Cardiac fibroblast (primary cell): Measurements from ENCODE around the gene AGO3.
A peak's percentile ranks its signal among the peaks of the same experiment; 100 is the strongest.

ENCODE experiments used
- DNase-seq, 2 donors: peaks; one replicate each; pipeline versions ENCODE4 v3.0.0 to v3.0.0-alpha.2; 2010; ENCODE audit warnings: low read depth in 2 of 2
- H3K4me3 ChIP-seq, 2 donors: replicated peaks in 1 of 2; 1 replicate in 1 of 2; 2 replicates in 1 of 2; pipeline ENCODE4 v1.5.1; 2011; ENCODE audit warnings: low read depth in 2 of 2, low read length in 2 of 2, mild to moderate bottlenecking in 2 of 2, moderate library complexity in 1 of 2
- CTCF ChIP-seq: IDR thresholded peaks from one replicate; pipeline ENCODE4 v1.5.1; 2011; ENCODE audit warnings: low read depth, mild to moderate bottlenecking, low read length, inconsistent platforms

Gene AGO3

GRCh38 chr1:35924838-35925237 lies 6.1 kb upstream of the AGO3 start:
- DNase-seq: no peak

GRCh38 chr1:35925741-35926140 lies 5.2 kb upstream of the AGO3 start:
- TF ChIP-seq CTCF: no peak
- H3K4me3 ChIP-seq: no peak overlapping the region
- DNase-seq: peak; percentile 15 to 93

More at GRCh38 chr1:35924838-35925237, 6.1 kb upstream of the AGO3 start:
- no peak overlapping the region for H3K4me3 ChIP-seq
- no peak for TF ChIP-seq CTCF

DNA sequence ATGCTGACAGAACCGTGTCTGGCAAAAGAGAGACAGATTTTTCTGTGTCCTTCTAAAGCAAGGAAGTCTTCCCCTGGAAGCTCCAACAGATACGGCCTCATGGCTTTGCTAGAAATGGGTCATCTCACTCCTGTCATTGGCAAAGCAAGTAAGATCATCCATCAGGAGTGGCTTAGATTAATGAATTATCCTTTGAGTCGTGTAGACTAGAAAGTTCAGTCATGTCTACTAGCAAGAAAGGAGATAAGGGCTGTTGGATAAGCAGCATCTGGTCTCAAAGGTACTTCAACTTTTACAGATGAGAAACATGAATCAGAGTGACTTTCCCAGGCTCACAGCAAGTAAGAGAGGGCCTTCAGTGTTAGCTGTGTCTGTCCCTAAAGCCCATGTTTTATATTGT lies 3.4 kb upstream of the AGO3 start:
- TF ChIP-seq CTCF: no peak
- no peak overlapping the region for H3K4me3 ChIP-seq
- no peak for DNase-seq

GRCh38 chr1:35929730-35930592 lies 944 bp upstream of the AGO3 start:
- no peak for TF ChIP-seq CTCF
- peak; percentile 63 to 71 for DNase-seq

GRCh38 chr1:35931446-35932157 lies 697 bp downstream of the AGO3 start:
- peak overlapping the region; percentile 84 to 89 for H3K4me3 ChIP-seq
- peak in 1 of 2 donors; percentile 17 for DNase-seq
- TF ChIP-seq CTCF: no peak

More at GRCh38 chr1:35929730-35930592, 944 bp upstream of the AGO3 start:
- peak overlapping the region; percentile 60 to 89 for H3K4me3 ChIP-seq

DNA sequence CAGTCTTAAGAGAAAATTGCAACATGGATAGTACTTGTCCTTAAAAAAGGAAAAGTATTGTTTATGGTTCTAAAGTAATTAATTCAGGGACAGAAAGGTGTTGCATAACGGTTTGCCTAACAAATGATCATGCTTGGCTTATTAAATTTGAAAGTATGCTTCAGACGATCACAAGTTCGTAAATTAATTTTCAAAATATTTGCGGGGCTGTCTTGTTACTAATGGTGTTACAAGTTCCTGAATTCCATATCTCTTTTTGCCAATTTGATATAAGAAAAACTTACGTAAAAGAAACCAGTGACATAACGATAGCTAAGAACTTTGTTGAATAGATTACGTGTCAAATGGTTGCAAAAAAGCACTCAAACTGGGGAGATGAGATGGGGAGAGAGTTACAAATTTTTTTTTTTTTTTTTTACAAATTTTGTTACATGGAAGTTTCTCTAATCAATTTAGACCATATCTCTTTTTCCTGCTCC lies 1.3 kb downstream of the AGO3 start:
- TF ChIP-seq CTCF: no peak
- DNase-seq: no peak
- peak overlapping the region; percentile 84 to 89 for H3K4me3 ChIP-seq
